Measurements from ENCODE around the gene CACUL1.

Gene CACUL1

GRCh38 chr10:118635674-118636402 is 118.9 kb downstream of the CACUL1 start:
- no peak for DNase-seq

GRCh38 chr10:118633786-118634185 is 121.0 kb downstream of the CACUL1 start:
- no peak for DNase-seq

GRCh38 chr10:118629211-118629610 is 125.6 kb downstream of the CACUL1 start:
- DNase-seq, result no peak

GRCh38 chr10:118628397-118628796 is 126.4 kb downstream of the CACUL1 start:
- no peak for DNase-seq

- DNase-seq, result no peak
These were observed 127.8 kb downstream of the CACUL1 start for GRCh38 chr10:118626953-118627352.

Data from NCI-H345 (cell line).